Frontal cortex (tissue), 4 donors: ENCODE results near the gene MTMR2. TPM values are rescaled to one million over a fixed set of nuclear protein-coding genes. Genes with fewer than 3 reads are reported as not detected.

Experiments used
- DNase-seq, 2 donors: peaks; one replicate each; pipeline ENCODE4 v3.0.0; 2012; ENCODE audit warnings: low spot score in 2 of 2
- FAIRE-seq: peaks from 2 replicates; lab custom pipeline; 2012; peaks lifted over from hg19 to GRCh38; lab: Jason Lieb, UNC
- total RNA-seq: library from RNA; depleted of rRNA; stranded (reverse); fragments of >200 nt; gene quantifications from one replicate; pipeline ENCODE4 v1.2.3, GENCODE V29; 2014
- donor health status: control.
- donor health status: control.
- donor health status: control.

MTMR2 gene
- total RNA-seq, 1 donor from 2014 or later, result 27.7 TPM

DNA sequence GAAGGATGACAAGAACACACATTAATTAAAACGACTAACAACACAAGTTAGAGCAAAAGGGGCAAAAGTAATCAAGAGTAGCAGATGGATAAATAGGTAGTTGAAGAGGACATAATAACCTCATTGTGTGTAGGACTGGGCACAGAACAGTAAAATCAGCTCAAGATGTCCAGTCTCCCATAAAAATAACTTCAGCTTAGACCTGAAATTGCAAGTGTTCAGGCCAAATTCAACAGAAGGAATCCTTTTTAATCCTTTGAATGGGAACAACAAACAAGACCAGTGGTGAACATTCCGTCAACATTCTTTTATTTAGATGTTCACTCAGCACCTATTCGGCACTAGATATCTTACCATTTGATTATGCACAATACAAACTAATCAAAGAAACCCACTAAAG lies 4.4 kb downstream of the MTMR2 start:
- FAIRE-seq, result no peak

DNA sequence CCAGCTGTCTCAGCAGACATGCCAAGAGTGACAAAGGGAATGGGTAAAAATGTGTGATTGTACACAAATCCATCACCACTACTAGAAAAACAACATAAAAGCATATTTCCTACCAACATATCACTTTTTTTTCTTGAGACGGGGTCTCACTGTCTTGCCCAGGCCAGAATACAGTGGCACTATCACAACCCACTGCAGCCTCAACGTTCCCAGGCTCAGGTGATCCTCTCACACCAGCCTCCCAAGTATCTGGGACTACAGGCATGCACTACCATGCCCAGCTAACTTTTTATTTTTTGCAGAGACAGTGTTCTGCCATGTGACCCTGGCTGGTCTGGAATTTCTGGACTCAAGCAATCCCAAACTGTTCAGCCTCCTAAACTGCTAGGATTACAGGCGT lies 5.2 kb downstream of the MTMR2 start:
- DNase-seq (no peak), FAIRE-seq (no peak)

More for the DNA sequence above, 4.4 kb downstream of the MTMR2 start:
- no peak for DNase-seq

- no peak for FAIRE-seq
- DNase-seq, result no peak
Measured at GRCh38 chr11:95918056-95918455, 5.9 kb downstream of the MTMR2 start.

DNA sequence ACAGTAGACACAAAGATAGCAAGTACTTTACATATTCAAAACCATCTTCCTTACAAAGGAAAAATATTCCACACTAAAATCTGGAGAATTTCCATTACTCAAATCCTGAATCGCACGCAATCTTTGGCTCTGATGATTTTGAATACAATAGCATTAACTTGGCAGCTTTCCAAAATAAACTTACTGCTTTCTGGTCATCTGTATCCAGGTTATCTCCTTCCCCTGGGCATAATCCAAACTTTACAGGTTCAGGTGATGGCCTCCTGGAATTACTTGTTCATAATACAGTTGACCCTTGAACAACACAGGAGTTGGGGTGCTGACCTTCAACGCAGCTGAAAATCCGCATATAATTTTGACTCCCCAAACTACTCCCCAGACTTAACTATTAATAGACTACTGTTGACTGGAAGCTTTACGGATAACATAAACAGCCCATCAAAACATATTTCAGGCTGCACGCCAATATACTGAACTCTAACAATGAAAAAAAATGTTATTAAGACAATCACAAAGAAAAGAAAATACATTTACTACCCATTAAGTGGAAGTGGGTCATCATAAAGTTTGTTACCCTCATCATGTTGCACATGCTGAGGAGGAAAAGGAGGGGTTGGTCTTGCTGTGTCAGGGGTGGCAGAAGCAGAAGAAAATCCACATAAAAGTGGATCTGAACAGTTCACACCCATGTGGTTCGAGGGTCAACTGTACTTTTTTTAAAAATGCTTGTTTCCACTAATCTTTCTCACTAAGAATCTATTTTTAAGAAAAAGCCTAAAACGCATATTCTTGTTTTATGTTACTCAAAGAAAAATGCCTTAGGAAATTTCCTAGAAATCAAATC lies 6.5 kb downstream of the MTMR2 start:
- FAIRE-seq (no peak), DNase-seq (no peak)

DNA sequence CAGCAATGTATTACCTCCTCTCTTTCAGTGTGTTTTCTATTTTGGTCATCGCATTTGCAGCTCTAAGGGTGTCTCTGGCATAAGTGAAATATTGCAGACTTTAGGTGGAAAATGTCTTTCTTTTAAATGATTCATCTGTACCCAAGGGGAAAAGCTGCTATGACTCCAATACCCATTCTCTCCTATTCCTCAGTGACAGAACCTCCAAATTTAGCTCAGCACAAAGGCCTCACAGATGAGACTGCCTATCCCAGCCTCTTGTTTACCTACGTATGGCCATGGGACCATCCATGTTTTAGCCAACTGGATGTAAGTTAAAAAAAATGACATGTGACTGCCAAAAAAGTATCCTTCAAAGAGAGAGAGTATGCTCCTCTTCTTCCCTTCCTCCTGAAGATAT lies 7.9 kb downstream of the MTMR2 start:
- no peak for FAIRE-seq

DNA sequence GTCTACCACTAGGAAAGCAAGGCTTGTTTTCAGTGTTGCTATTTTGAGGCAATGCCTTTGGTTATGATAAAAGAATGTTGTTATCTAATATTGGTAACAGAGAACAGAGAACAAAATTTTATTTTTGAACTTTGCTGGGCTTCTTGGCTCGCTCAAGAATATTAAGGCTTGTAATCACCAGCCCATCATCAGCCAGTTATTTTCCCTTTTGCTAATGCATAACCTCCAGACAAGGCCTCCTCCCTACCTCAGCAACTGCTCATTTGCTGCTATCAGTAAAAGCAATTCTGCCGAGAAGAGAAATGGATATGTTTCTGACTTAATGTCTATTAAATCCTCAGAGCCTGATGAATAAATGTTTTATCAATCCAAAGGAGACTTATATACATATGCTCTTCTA lies 8.9 kb downstream of the MTMR2 start:
- no peak for FAIRE-seq
- no peak for DNase-seq

More for the DNA sequence above, 7.9 kb downstream of the MTMR2 start:
- DNase-seq, result no peak

DNA sequence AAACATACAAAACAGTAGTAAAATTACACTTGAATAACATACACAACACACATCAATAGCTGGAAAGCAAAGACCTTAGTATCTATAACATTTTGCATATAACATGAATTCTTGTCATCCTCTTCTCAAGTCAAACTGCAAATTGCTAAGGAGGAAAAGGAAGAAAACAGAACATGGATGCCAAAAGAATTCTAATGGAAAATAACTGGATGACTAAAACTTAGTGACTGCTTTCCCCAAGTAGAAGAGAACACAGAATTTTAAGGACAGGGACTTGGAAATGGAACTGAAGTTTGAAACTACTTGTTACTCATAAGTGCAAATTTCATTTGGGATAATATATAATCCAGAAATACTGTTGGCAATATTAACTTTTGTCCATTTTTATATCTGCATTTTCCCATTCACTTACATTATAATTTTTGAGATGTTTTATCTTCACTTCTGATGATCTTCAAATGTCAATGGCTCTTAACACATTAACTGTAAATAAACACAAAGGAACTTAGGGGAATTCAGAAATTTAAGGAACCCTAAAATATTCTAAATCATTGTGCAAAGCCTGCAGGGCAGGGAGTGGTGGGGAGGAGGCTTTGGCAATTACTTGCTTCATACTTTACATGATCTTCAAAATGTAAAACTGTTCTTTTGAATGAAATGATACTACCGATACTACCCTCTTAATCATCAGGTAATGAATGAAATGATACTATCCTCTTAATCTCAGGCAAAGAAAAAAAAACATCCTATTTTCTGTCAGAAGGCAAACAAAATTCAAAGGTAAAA lies 9.9 kb downstream of the MTMR2 start:
- no peak for DNase-seq
- FAIRE-seq, result no peak

GRCh38 chr11:95912902-95913560 lies 10.9 kb downstream of the MTMR2 start:
- DNase-seq (no peak), FAIRE-seq (no peak)

DNA sequence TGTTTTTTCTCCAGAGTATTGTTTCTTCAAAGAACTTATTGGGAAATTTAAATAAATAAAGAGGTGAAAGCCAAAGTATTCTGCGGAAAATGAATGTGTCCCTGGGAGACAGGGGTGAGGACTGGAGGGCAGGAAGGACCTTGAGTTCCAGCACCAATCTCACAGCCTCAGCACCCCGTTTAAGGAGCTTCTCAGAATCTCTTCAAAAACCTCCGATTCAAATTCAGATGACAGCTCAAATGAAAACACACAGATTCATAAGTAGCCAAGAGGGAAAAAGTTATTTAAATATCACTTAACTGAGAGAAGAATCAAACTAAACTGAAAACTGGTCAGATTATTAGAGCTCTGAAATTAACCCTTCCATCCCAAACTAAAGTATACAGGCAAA lies 12.5 kb downstream of the MTMR2 start:
- DNase-seq (no peak), FAIRE-seq (no peak)

DNA sequence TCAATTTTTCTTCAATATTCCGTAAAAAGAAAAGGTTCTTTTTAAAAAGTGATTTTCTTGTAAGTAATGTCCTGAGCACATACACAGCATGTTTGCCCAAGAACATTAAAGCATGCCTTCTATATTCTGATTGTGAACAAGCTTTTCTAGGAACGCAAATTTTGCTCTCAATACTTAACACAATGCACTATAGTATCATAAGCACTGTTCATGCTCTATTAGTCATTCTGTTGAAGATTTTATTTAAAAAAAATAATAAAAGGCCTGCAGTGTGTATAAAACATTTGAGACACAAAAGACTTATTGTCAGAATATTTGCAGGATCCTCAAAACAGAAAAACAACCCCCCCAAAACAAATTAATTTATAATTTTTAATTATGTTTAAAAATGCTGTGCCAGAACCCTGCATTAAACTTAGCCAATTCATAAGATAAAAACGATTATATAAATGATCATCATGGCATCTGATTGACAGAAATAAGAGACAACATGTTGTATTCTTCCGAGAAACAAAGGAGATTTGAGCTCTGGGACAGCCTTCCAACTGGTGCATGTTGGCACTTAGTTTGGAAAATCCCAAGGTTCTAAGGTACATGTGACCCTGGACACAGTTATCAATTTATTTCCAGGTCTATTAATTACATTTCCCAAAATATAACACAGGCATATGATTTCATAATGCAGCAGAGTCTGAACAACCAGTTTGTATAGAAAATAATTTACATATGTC lies 13.1 kb downstream of the MTMR2 start:
- FAIRE-seq, result no peak
- no peak for DNase-seq

GRCh38 chr11:95908826-95909225 lies 15.1 kb downstream of the MTMR2 start:
- DNase-seq (no peak), FAIRE-seq (no peak)

GRCh38 chr11:95907476-95907875 lies 16.4 kb downstream of the MTMR2 start:
- FAIRE-seq (no peak), DNase-seq (no peak)

GRCh38 chr11:95904009-95904650 lies 19.8 kb downstream of the MTMR2 start:
- DNase-seq (no peak), FAIRE-seq (no peak)

DNA sequence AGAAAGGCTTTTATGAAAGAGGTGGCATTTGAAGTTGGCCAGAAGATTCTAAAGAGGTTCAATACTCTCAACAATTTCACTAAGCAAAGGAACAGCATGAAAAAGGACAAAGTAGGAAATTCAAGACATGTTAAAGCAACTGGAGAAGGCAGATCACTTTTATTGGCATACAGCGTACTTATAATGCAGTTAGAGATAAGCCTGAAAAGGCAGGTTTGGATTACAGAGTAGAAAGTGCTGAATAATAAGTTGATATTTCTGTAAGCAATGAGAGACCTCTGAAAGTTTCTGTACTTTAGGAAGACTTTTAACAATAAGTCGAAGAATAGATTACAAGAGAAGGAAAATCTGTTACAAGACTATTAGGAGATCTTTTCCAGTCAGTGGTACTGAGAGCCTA lies 25.1 kb downstream of the MTMR2 start:
- DNase-seq (no peak), FAIRE-seq (no peak)

DNA sequence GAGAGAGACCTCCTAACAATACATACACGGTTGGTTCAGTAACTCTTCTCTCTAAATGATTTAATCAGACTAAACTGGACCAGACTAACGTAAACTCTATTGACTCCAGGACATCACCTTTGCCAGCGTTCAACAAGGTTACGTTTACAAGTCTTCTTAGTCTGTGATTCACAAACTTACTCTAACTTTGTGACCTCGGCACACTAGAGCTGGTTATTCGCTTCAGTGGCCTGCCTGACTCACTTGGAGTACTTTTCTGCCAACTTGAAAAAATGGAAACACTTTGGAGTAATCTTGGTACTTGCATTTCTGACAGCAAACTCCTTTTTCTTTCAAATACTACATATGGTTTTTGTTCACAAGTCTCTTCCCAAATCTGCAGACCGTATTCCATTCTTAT lies 26.2 kb downstream of the MTMR2 start:
- FAIRE-seq, result no peak

GRCh38 chr11:95895815-95896214 lies 28.1 kb downstream of the MTMR2 start:
- DNase-seq, result no peak
- FAIRE-seq, result no peak

More for the DNA sequence above, 26.2 kb downstream of the MTMR2 start:
- DNase-seq, result no peak

GRCh38 chr11:95892892-95893570 lies 30.9 kb downstream of the MTMR2 start:
- FAIRE-seq (no peak), DNase-seq (no peak)

DNA sequence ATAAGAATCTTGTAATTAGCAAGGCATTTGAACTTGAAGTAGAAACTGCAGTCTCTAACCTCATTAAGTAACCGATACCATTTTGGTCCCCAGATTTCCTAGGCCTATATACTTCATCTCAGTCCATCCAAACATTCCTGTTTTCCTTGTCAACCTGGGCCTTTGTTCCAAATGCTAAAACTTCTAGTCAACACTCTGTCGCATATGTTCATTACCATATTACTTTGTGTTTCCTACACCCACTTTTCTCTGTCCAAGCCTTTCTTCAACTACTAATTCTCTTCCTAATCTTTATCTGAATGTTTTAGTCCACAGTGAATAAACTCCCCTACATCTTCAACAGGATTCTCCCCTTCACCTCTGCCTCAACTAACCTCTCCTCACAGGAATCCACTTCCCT lies 31.4 kb downstream of the MTMR2 start:
- DNase-seq (no peak), FAIRE-seq (no peak)
